Natural killer cell (primary cell): ENCODE results near the gene PLCH1. TPM values are rescaled to one million over a fixed set of nuclear protein-coding genes. Genes with fewer than 3 reads are reported as not detected.

ENCODE experiments used
- ATAC-seq, 3 donors: fragments of 150-1000 bp in 2 of 3; fragments of 200-7000 bp in 1 of 3; cut with Tn5 transposase; 1 replicate in 1 of 3; 2 replicates in 2 of 3; pipeline ENCODE4 v1.10.0; 2021; ENCODE audit warnings: mild to moderate bottlenecking in 2 of 3, moderate library complexity in 2 of 3
- DNase-seq, 2 donors: peaks; one replicate each; pipeline versions ENCODE4 v3.0.0 to v3.0.0-alpha.2; 2013 to 2021; ENCODE audit warnings: mixed read lengths in 1 of 2
- H3K27ac ChIP-seq: one replicate; pipeline ENCODE4 v1.5.1; 2013; ENCODE audit warnings: mild to moderate bottlenecking, low read length
- H3K27me3 ChIP-seq: one replicate; pipeline ENCODE4 v1.6.1; 2013; ENCODE audit warnings: low read length; ENCODE audit not compliant: control insufficient read depth, insufficient read depth
- H3K36me3 ChIP-seq: one replicate; pipeline ENCODE4 v1.6.1; 2013; ENCODE audit warnings: low read length; ENCODE audit not compliant: control insufficient read depth, insufficient read depth
- H3K4me1 ChIP-seq: one replicate; pipeline ENCODE4 v1.6.1; 2013; ENCODE audit warnings: low read length; ENCODE audit not compliant: control insufficient read depth, insufficient read depth
- H3K4me3 ChIP-seq: one replicate; pipeline ENCODE4 v1.5.1; 2013; ENCODE audit warnings: low read length
- H3K9me3 ChIP-seq: one replicate; pipeline ENCODE4 v1.6.1; 2013; ENCODE audit warnings: low read length; ENCODE audit not compliant: control insufficient read depth, insufficient read depth
- H3K27ac Mint-ChIP-seq, 2 donors: one replicate each; pipeline ENCODE4 v1.8.0; 2022; ENCODE audit warnings: mild to moderate bottlenecking in 2 of 2, mixed read lengths in 2 of 2, moderate library complexity in 1 of 2
- H3K27me3 Mint-ChIP-seq, 2 donors: one replicate each; pipeline ENCODE4 v1.8.0; 2022; ENCODE audit warnings: low read depth in 2 of 2, mixed read lengths in 2 of 2
- H3K36me3 Mint-ChIP-seq: one replicate; pipeline ENCODE4 v1.8.0; 2022; ENCODE audit warnings: mixed read lengths
- H3K4me1 Mint-ChIP-seq, 2 donors: one replicate each; pipeline ENCODE4 v1.8.0; 2022; ENCODE audit warnings: mixed read lengths in 2 of 2
- H3K4me3 Mint-ChIP-seq: one replicate; pipeline ENCODE4 v1.8.0; 2022; ENCODE audit warnings: mild to moderate bottlenecking, moderate library complexity, mixed read lengths
- H3K9me3 Mint-ChIP-seq, 2 donors: one replicate each; pipeline ENCODE4 v1.8.0; 2022; ENCODE audit warnings: mixed read lengths in 2 of 2
- CTCF ChIP-seq: fragments of 200-600 bp; IDR thresholded peaks from one replicate; pipeline ENCODE4 v1.8.0; 2022; ENCODE audit warnings: antibody characterized with exemption
- WGBS: methylation state at CpG from one replicate; pipeline ENCODE4 v1.1.7; 2013; ENCODE audit warnings: missing lambda C conversion rate; ENCODE audit not compliant: insufficient coverage; 5-methylcytosine and 5-hydroxymethylcytosine counted together
- intact Hi-C: fragments of 100-400 bp; cut with micrococcal nuclease; formaldehyde crosslinking; loops from one replicate; pipeline ENCODE4 v1.14.2; 2022
- total RNA-seq, 4 donors: library from RNA; stranded (reverse); fragments of 120-200 nt in 1 of 4; gene quantifications; one replicate each; pipeline versions ENCODE4 v1.2.3 to v1.2.4, GENCODE V29; 2013 to 2022

Gene PLCH1
- total RNA-seq, 3 donors from 2014 or later (not counting 1 experiment from before 2014, with no cell fraction given) = 0.05 to 0.26 (median 0.08) TPM

- no peaks in the 10 kb centered on the region for H3K9me3 ChIP-seq
- peaks cover 2% of the 10 kb centered on the region for H3K27me3 ChIP-seq
- Mint-ChIP-seq H3K36me3 (no peaks in the 10 kb centered on the region), H3K9me3 (no peaks in the 10 kb centered on the region), H3K27me3 (no peaks in the 10 kb centered on the region), H3K4me1 (peaks cover 17 to 20% of the 10 kb centered on the region in 2 donors), H3K4me3 (no peak overlapping the region), H3K27ac (no peak overlapping the region)
- intact Hi-C loops = no loop called here
- no peak for TF ChIP-seq CTCF
- peak in 2 of 3 donors; percentile 49 to 55 for ATAC-seq
- H3K27ac ChIP-seq = no peak overlapping the region
- WGBS = 4% methylated on average over 4 of the region's 4 CpGs
- DNase-seq = peak in 1 of 2 donors; percentile 8
- no peak overlapping the region for H3K4me3 ChIP-seq
- H3K4me1 ChIP-seq = no peaks in the 10 kb centered on the region
- no peaks in the 10 kb centered on the region for H3K36me3 ChIP-seq
These were observed 190.0 kb downstream of the PLCH1 start for GRCh38 chr3:155554777-155555451.

GRCh38 chr3:155553780-155554179, 191.1 kb downstream of the PLCH1 start:
- H3K36me3 ChIP-seq = no peaks in the 10 kb centered on the region
- peaks cover 2% of the 10 kb centered on the region for H3K27me3 ChIP-seq
- DNase-seq (peak in 1 of 2 donors; percentile 2), ATAC-seq (peak in 1 of 3 donors; percentile 37)
- WGBS = 1% methylated on average over 4 of the region's 4 CpGs
- TF ChIP-seq CTCF = no peak
- H3K4me1 Mint-ChIP-seq = peaks cover 17 to 20% of the 10 kb centered on the region in 2 donors
- H3K4me3 Mint-ChIP-seq = no peak overlapping the region
- H3K4me1 ChIP-seq = no peaks in the 10 kb centered on the region
- no peaks in the 10 kb centered on the region for H3K27me3 Mint-ChIP-seq
- H3K27ac ChIP-seq = no peak overlapping the region
- no peak overlapping the region for H3K27ac Mint-ChIP-seq
- H3K4me3 ChIP-seq = no peak overlapping the region
- no peaks in the 10 kb centered on the region for H3K9me3 ChIP-seq
- H3K9me3 Mint-ChIP-seq = no peaks in the 10 kb centered on the region
- intact Hi-C loops = no loop called here
- H3K36me3 Mint-ChIP-seq = no peaks in the 10 kb centered on the region

- no peaks in the 10 kb centered on the region for H3K36me3 Mint-ChIP-seq
- no peaks in the 10 kb centered on the region for H3K9me3 Mint-ChIP-seq
- no peak overlapping the region for H3K4me3 Mint-ChIP-seq
- no peaks in the 10 kb centered on the region for H3K4me1 ChIP-seq
- no peak overlapping the region for H3K4me3 ChIP-seq
- no peak overlapping the region for H3K27ac Mint-ChIP-seq
- no peaks in the 10 kb centered on the region for H3K27me3 Mint-ChIP-seq
- no peak for TF ChIP-seq CTCF
- ATAC-seq (no peak), DNase-seq (no peak)
- H3K4me1 Mint-ChIP-seq = peaks cover 17 to 20% of the 10 kb centered on the region in 2 donors
- intact Hi-C loops = no loop called here
- peaks cover 2% of the 10 kb centered on the region for H3K27me3 ChIP-seq
- 69% methylated on average over 4 of the region's 4 CpGs for WGBS
- H3K36me3 ChIP-seq = no peaks in the 10 kb centered on the region
- no peak overlapping the region for H3K27ac ChIP-seq
- no peaks in the 10 kb centered on the region for H3K9me3 ChIP-seq
These were observed 191.5 kb downstream of the PLCH1 start for GRCh38 chr3:155553326-155553725.

- peaks cover 13 to 15% of the 10 kb centered on the region in 2 donors for H3K4me1 Mint-ChIP-seq
- H3K4me3 ChIP-seq = no peak overlapping the region
- no peak for TF ChIP-seq CTCF
- H3K27ac ChIP-seq = no peak overlapping the region
- ATAC-seq (no peak), DNase-seq (no peak)
- intact Hi-C loops = no loop called here
- no peaks in the 10 kb centered on the region for H3K9me3 ChIP-seq
- H3K9me3 Mint-ChIP-seq = no peaks in the 10 kb centered on the region
- H3K27me3 ChIP-seq = no peaks in the 10 kb centered on the region
- H3K36me3 Mint-ChIP-seq = no peaks in the 10 kb centered on the region
- H3K4me1 ChIP-seq = no peaks in the 10 kb centered on the region
- H3K27me3 Mint-ChIP-seq = no peaks in the 10 kb centered on the region
- H3K36me3 ChIP-seq = no peaks in the 10 kb centered on the region
- no CpG with 5 or more reads among the region's 3 CpGs for WGBS
- no peak overlapping the region for H3K4me3 Mint-ChIP-seq
- no peak overlapping the region for H3K27ac Mint-ChIP-seq
These were observed 194.5 kb downstream of the PLCH1 start for GRCh38 chr3:155550391-155550790.
